K562 (cell line): Measurements from ENCODE around the gene NVL. TPM values are rescaled to one million over a fixed set of nuclear protein-coding genes. Genes with fewer than 3 reads are reported as not detected.

Experiments
- FOXM1 ChIP-seq, 2 experiments: fragments of 450-650 bp in 1 of 2; sonication (generic) in 1 of 2; formaldehyde crosslinking in 1 of 2; IDR thresholded peaks; 2 replicates each; pipeline versions ENCODE4 v1.6.1 to v1.9.0; 2017 to 2022; ENCODE audit warnings: low read depth in 2 of 2, mild to moderate bottlenecking in 2 of 2, missing genetic modification reagents in 1 of 2, moderate library complexity in 1 of 2
- JUNB ChIP-seq: fragments of 450-650 bp; formaldehyde crosslinking; conservative IDR thresholded peaks from 2 replicates; pipeline ENCODE4 v1.4.0; 2020; ENCODE audit warnings: mild to moderate bottlenecking
- MEF2A ChIP-seq: IDR thresholded peaks from 2 replicates; pipeline ENCODE4 v1.6.1; 2011; ENCODE audit warnings: low read depth, mild to moderate bottlenecking, low read length, moderate library complexity; ENCODE audit not compliant: control insufficient read depth
- NCOA6 ChIP-seq: fragments of 450-650 bp; IDR thresholded peaks from 2 replicates; pipeline ENCODE4 v1.6.1; 2017; ENCODE audit warnings: mild to moderate bottlenecking
- NR2C2 ChIP-seq, 2 experiments: fragments of 200-800 bp in 1 of 2; sonication (Bioruptor generic) in 1 of 2; sonication (generic) in 1 of 2; formaldehyde crosslinking in 1 of 2; IDR thresholded peaks; 2 replicates each; pipeline versions ENCODE4 v1.6.1 to v1.8.0; 2016 to 2022; ENCODE audit warnings: mild to moderate bottlenecking in 1 of 2, missing compliant biosample characterization in 1 of 2, missing genetic modification characterization in 1 of 2, missing genetic modification reagents in 1 of 2
- NR3C1 ChIP-seq: sonication (generic); formaldehyde crosslinking; IDR thresholded peaks from 2 replicates; pipeline ENCODE4 v1.8.1; 2022; ENCODE audit warnings: missing genetic modification reagents
- POLR3G ChIP-seq: IDR thresholded peaks from 2 replicates; pipeline ENCODE4 v1.6.1; 2011; ENCODE audit not compliant: insufficient read length, insufficient replicate concordance; ENCODE audit errors: extremely low read depth
- RB1 ChIP-seq: fragments of 450-650 bp; IDR thresholded peaks from 2 replicates; pipeline ENCODE4 v1.6.1; 2017; ENCODE audit warnings: low read depth, mild to moderate bottlenecking
- U2AF1 ChIP-seq: fragments of 200-400 bp; formaldehyde crosslinking; optimal IDR thresholded peaks from 2 replicates; pipeline ENCODE3; 2017; ENCODE audit warnings: mild to moderate bottlenecking, low read depth, low read length, moderate library complexity
- XRCC3 ChIP-seq: fragments of 450-650 bp; IDR thresholded peaks from 2 replicates; pipeline ENCODE4 v1.6.1; 2017; ENCODE audit warnings: mild to moderate bottlenecking, moderate library complexity
- polyA plus RNA-seq, 8 experiments: library from polyadenylated mRNA; depleted of rRNA in 4 of 8; stranded (reverse) in 5 of 8; unstranded in 3 of 8; fragments of >200 nt; fragmentation: Nextera tagmentation in 2 of 8; fragmentation: Illumina TruSeq in 1 of 8; extraction: Ambion mirVana in 2 of 8; extraction: Trizol in 1 of 8; gene quantifications; 2 replicates each; pipeline versions ENCODE4 v1.2.1 to v1.2.3, GENCODE V29; 2011 to 2014; ENCODE audit warnings: inconsistent platforms in 1 of 8, missing spikeins in 1 of 8
- total RNA-seq, 7 experiments: library from RNA; depleted of rRNA in 6 of 7; stranded (reverse); fragments of >200 nt in 6 of 7; fragmentation: Illumina TruSeq in 2 of 7; extraction: Trizol in 2 of 7; gene quantifications; 2 replicates each; pipeline versions ENCODE4 v1.2.1 to v1.2.3, GENCODE V29; 2011 to 2021; ENCODE audit warnings: low replicate concordance in 1 of 7
- TF ChIP-seq, protein P1 (sequence below), 2 experiments: IDR thresholded peaks; 2 replicates each; pipeline ENCODE4 v1.6.1; 2011; ENCODE audit warnings: borderline replicate concordance in 1 of 2, control low read depth in 1 of 2, low read depth in 1 of 2, low read length in 1 of 2, mild to moderate bottlenecking in 1 of 2, mixed read lengths in 1 of 2, moderate library complexity in 1 of 2; ENCODE audit not compliant: insufficient read depth in 1 of 2, insufficient read length in 1 of 2, poor library complexity in 1 of 2, severe bottlenecking in 1 of 2; ENCODE audit errors: extremely low read depth in 1 of 2
- TF ChIP-seq, protein P2 (sequence below): fragments of 450-650 bp; IDR thresholded peaks from 2 replicates; pipeline ENCODE4 v1.6.1; 2014; ENCODE audit warnings: low read depth, mild to moderate bottlenecking, moderate library complexity, borderline replicate concordance
- TF ChIP-seq, protein P3 (sequence below): sonication (generic); formaldehyde crosslinking; IDR thresholded peaks from 2 replicates; pipeline ENCODE4 v1.8.0; 2022; ENCODE audit warnings: mild to moderate bottlenecking, missing genetic modification reagents
- TF ChIP-seq, protein P4 (sequence below): fragments of 450-650 bp; IDR thresholded peaks from 2 replicates; pipeline ENCODE4 v1.7.0; 2016; ENCODE audit warnings: borderline replicate concordance
- TF ChIP-seq, protein P5 (sequence below): sonication (generic); formaldehyde crosslinking; IDR thresholded peaks from 2 replicates; pipeline ENCODE4 v1.9.0; 2022; ENCODE audit warnings: mild to moderate bottlenecking, missing genetic modification reagents

NVL gene
- total and polyA plus RNA-seq, 9 of the 15 experiments (the other 6 are each of a cell fraction or from before 2014, with no cell fraction given): 32.5 to 86.6 (median 62.9) TPM

- TF ChIP-seq MEF2A (no peak), JUNB (no peak), XRCC3 (no peak), NR3C1 (0 out of 2 replicates have a peak, but pooled peaks have one; percentile 73), POLR3G (no peak), NCOA6 (peak; percentile 77; the same call in 1 of the 2 replicates), NR2C2 (CRISPR knock-in tag; IDR thresholded peaks at IDR 0.05) (0 out of 2 replicates have a peak, but pooled peaks have one; percentile 46), NR2C2 (tag; IDR thresholded peaks at IDR 0.05) (peak; percentile 86), FOXM1 (IDR thresholded peaks at IDR 0.05; ENCODE audit: low read depth) (peak; percentile 97), FOXM1 (CRISPR knock-in tag; IDR thresholded peaks at IDR 0.05; ENCODE audit: low read depth) (peak; percentile 98), RB1 (peak; percentile 65), U2AF1 (no peak)
- TF ChIP-seq, protein P1, sequence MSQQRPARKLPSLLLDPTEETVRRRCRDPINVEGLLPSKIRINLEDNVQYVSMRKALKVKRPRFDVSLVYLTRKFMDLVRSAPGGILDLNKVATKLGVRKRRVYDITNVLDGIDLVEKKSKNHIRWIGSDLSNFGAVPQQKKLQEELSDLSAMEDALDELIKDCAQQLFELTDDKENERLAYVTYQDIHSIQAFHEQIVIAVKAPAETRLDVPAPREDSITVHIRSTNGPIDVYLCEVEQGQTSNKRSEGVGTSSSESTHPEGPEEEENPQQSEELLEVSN (IDR thresholded peaks at IDR 0.05; ENCODE audit: borderline replicate concordance in 1 of 2, extremely low read depth in 1 of 2, insufficient read depth in 1 of 2, insufficient read length in 1 of 2, low read depth in 1 of 2, low read length in 1 of 2, poor library complexity in 1 of 2, severe bottlenecking in 1 of 2): peak in 1 of 2 experiments; percentile 65
- TF ChIP-seq, protein P2, sequence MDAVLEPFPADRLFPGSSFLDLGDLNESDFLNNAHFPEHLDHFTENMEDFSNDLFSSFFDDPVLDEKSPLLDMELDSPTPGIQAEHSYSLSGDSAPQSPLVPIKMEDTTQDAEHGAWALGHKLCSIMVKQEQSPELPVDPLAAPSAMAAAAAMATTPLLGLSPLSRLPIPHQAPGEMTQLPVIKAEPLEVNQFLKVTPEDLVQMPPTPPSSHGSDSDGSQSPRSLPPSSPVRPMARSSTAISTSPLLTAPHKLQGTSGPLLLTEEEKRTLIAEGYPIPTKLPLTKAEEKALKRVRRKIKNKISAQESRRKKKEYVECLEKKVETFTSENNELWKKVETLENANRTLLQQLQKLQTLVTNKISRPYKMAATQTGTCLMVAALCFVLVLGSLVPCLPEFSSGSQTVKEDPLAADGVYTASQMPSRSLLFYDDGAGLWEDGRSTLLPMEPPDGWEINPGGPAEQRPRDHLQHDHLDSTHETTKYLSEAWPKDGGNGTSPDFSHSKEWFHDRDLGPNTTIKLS: peak; percentile 85; the same call in 1 of the 2 replicates
- TF ChIP-seq, protein P3, sequence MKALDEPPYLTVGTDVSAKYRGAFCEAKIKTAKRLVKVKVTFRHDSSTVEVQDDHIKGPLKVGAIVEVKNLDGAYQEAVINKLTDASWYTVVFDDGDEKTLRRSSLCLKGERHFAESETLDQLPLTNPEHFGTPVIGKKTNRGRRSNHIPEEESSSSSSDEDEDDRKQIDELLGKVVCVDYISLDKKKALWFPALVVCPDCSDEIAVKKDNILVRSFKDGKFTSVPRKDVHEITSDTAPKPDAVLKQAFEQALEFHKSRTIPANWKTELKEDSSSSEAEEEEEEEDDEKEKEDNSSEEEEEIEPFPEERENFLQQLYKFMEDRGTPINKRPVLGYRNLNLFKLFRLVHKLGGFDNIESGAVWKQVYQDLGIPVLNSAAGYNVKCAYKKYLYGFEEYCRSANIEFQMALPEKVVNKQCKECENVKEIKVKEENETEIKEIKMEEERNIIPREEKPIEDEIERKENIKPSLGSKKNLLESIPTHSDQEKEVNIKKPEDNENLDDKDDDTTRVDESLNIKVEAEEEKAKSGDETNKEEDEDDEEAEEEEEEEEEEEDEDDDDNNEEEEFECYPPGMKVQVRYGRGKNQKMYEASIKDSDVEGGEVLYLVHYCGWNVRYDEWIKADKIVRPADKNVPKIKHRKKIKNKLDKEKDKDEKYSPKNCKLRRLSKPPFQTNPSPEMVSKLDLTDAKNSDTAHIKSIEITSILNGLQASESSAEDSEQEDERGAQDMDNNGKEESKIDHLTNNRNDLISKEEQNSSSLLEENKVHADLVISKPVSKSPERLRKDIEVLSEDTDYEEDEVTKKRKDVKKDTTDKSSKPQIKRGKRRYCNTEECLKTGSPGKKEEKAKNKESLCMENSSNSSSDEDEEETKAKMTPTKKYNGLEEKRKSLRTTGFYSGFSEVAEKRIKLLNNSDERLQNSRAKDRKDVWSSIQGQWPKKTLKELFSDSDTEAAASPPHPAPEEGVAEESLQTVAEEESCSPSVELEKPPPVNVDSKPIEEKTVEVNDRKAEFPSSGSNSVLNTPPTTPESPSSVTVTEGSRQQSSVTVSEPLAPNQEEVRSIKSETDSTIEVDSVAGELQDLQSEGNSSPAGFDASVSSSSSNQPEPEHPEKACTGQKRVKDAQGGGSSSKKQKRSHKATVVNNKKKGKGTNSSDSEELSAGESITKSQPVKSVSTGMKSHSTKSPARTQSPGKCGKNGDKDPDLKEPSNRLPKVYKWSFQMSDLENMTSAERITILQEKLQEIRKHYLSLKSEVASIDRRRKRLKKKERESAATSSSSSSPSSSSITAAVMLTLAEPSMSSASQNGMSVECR (CRISPR knock-in tag): peak; percentile 95; the same call in 1 of the 2 replicates
- TF ChIP-seq, protein P4, sequence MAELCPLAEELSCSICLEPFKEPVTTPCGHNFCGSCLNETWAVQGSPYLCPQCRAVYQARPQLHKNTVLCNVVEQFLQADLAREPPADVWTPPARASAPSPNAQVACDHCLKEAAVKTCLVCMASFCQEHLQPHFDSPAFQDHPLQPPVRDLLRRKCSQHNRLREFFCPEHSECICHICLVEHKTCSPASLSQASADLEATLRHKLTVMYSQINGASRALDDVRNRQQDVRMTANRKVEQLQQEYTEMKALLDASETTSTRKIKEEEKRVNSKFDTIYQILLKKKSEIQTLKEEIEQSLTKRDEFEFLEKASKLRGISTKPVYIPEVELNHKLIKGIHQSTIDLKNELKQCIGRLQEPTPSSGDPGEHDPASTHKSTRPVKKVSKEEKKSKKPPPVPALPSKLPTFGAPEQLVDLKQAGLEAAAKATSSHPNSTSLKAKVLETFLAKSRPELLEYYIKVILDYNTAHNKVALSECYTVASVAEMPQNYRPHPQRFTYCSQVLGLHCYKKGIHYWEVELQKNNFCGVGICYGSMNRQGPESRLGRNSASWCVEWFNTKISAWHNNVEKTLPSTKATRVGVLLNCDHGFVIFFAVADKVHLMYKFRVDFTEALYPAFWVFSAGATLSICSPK: no peak
- TF ChIP-seq, protein P5, sequence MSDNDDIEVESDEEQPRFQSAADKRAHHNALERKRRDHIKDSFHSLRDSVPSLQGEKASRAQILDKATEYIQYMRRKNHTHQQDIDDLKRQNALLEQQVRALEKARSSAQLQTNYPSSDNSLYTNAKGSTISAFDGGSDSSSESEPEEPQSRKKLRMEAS (CRISPR knock-in tag): peak; percentile 64
These were observed 27.0 kb upstream of the NVL start, which contains the start of gene CNIH4 (continued) for GRCh38 chr1:224356685-224357625.
